ENCODE data around the gene TEX22.

DNA sequence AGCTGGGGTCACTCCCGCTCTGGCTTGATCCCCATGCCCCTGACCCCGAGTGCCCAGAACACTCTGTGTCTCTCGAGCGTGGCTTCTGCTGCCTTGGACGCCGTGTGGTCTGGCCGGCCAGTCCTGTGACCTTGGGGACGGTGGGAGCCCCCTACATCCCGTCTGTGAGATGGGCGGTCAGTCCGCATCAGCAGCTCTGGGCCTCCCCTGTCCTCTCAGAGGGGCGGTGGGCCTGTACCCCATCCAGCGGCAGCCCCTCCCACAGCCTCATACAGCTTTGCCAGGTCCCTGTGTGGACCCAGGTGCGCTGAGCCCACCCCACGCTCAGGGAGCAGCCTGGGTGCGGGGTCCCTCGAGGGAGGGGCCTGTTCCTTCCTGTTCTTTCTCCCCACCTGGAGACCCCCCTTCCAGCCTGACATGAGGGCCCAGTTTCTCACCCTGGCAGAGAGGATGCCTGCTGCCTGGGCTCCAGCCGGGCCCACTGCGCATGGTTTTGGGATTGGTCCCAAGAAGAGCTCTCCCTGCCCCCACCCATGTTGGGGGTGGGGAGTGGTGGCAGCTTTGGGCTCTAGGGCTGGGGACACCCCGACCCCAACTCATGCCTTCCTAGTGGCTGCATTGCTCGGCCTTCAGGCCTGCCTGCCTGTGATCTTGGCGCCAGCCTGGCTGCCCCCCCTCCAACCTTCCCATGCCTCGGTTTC is 22.8 kb downstream of the TEX22 start:
- TF ChIP-seq, protein P1, sequence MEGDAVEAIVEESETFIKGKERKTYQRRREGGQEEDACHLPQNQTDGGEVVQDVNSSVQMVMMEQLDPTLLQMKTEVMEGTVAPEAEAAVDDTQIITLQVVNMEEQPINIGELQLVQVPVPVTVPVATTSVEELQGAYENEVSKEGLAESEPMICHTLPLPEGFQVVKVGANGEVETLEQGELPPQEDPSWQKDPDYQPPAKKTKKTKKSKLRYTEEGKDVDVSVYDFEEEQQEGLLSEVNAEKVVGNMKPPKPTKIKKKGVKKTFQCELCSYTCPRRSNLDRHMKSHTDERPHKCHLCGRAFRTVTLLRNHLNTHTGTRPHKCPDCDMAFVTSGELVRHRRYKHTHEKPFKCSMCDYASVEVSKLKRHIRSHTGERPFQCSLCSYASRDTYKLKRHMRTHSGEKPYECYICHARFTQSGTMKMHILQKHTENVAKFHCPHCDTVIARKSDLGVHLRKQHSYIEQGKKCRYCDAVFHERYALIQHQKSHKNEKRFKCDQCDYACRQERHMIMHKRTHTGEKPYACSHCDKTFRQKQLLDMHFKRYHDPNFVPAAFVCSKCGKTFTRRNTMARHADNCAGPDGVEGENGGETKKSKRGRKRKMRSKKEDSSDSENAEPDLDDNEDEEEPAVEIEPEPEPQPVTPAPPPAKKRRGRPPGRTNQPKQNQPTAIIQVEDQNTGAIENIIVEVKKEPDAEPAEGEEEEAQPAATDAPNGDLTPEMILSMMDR (IDR thresholded peaks at IDR 0.05), result no peak
- TF ChIP-seq POLR2A (IDR thresholded peaks at IDR 0.05; ENCODE audit: low read depth) (no peak), EP300 (IDR thresholded peaks at IDR 0.05) (no peak)

All from esophagus muscularis mucosa (tissue), 4 donors.